GM19023 (cell line): Measurements from ENCODE around the gene SH3BGRL.
"Not testable (repeated sequence)": the region's sequence is repeated elsewhere in the genome, so short reads cannot be mapped to it uniquely, and the experiment has no call there.

Source experiments
- ATAC-seq: cut with Tn5 transposase; IDR thresholded peaks from one replicate; pipeline ENCODE4 v1.9.1; 2021; ENCODE audit warnings: mild to moderate bottlenecking, moderate library complexity; ENCODE audit not compliant: unreplicated experiment

The SH3BGRL gene

GRCh38 chrX:81259020-81259713 lies 57.3 kb downstream of the SH3BGRL start:
- no peak for ATAC-seq

- no peak for ATAC-seq
Observed at GRCh38 chrX:81259714-81260395, 58.0 kb downstream of the SH3BGRL start.

- ATAC-seq: no peak
Observed at GRCh38 chrX:81261576-81261975, 59.7 kb downstream of the SH3BGRL start.

GRCh38 chrX:81263059-81263458 lies 61.2 kb downstream of the SH3BGRL start:
- ATAC-seq: no peak

- no peak for ATAC-seq
Observed at GRCh38 chrX:81278616-81279015, 76.7 kb downstream of the SH3BGRL start.

GRCh38 chrX:81280148-81280547 lies 78.2 kb downstream of the SH3BGRL start:
- ATAC-seq: no peak

GRCh38 chrX:81286075-81286474 lies 84.2 kb downstream of the SH3BGRL start:
- no peak for ATAC-seq

GRCh38 chrX:81286608-81287007 lies 84.7 kb downstream of the SH3BGRL start:
- no peak for ATAC-seq

- ATAC-seq: no peak
Observed at GRCh38 chrX:81291996-81292395, 90.1 kb downstream of the SH3BGRL start.

- no peak for ATAC-seq
Observed at GRCh38 chrX:81294101-81294500, 92.2 kb downstream of the SH3BGRL start.

- no peak for ATAC-seq
Observed at GRCh38 chrX:81301877-81302276, 100.0 kb downstream of the SH3BGRL start.

- no peak for ATAC-seq
Observed at GRCh38 chrX:81304563-81304962, 102.7 kb downstream of the SH3BGRL start.

GRCh38 chrX:81305240-81305639 lies 103.3 kb downstream of the SH3BGRL start:
- ATAC-seq: no peak

GRCh38 chrX:81308086-81308829 lies 106.4 kb downstream of the SH3BGRL start:
- no peak for ATAC-seq

- no peak for ATAC-seq
Observed at GRCh38 chrX:81316163-81316562, 114.3 kb downstream of the SH3BGRL start.

- ATAC-seq: not testable (repeated sequence)
Observed at GRCh38 chrX:81331653-81332052, 129.8 kb downstream of the SH3BGRL start.

GRCh38 chrX:81336455-81337152 lies 134.7 kb downstream of the SH3BGRL start:
- ATAC-seq: no peak

- no peak for ATAC-seq
Observed at GRCh38 chrX:81337805-81338204, 135.9 kb downstream of the SH3BGRL start.

- ATAC-seq: no peak
Observed at GRCh38 chrX:81338924-81339323, 137.0 kb downstream of the SH3BGRL start.

- ATAC-seq: not testable (repeated sequence)
Observed at GRCh38 chrX:81345296-81345695, 143.4 kb downstream of the SH3BGRL start.
